ENCODE results near the gene CCP110.

DNA sequence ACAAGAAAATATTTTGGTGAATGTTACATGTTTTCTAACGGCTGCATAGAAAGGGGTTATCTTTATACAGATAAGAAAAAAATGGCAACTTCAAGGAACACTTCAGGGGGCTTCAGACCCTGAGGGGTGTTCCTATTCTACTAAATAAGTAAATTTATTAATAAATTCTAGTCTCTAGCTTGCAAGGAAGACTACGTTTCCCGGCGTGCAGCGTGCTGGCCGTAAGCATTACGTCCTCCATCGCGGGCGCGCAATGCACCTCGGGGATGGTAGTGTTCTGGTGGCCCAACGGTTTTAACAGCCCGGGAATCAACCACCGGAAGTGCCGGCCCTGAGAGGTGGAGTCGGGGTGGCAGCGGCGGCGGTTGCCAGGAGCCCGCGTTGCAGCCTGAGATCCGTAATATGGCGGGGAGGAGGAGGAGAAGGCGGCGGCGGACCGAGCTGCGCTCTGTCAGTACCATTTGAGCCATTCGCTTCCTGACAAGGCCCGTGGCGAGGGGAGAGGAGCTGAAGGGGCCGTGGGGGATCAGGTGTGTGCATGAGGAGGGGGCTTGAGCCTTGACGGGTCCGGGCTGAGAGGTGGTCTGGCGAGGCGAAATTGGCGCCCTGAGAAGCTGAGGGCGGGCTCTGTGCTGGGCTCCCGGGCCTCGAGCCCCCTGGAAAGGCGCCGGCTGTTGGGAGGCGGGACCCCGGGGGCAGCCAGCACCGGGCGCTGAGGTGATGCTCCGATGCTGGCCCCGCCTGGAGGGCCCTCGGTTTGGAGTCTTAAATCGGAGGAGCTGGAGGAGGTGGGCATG, at the start of gene CCP110:
- TF ChIP-seq POLR2AphosphoS5 (IDR thresholded peaks at IDR 0.05; ENCODE audit: low read depth) = peak; percentile 55; the same call in 1 of the 2 replicates
- TF ChIP-seq ZNF114 (CRISPR knock-in tag; IDR thresholded peaks at IDR 0.05) = no peak
- TF ChIP-seq, protein P1, sequence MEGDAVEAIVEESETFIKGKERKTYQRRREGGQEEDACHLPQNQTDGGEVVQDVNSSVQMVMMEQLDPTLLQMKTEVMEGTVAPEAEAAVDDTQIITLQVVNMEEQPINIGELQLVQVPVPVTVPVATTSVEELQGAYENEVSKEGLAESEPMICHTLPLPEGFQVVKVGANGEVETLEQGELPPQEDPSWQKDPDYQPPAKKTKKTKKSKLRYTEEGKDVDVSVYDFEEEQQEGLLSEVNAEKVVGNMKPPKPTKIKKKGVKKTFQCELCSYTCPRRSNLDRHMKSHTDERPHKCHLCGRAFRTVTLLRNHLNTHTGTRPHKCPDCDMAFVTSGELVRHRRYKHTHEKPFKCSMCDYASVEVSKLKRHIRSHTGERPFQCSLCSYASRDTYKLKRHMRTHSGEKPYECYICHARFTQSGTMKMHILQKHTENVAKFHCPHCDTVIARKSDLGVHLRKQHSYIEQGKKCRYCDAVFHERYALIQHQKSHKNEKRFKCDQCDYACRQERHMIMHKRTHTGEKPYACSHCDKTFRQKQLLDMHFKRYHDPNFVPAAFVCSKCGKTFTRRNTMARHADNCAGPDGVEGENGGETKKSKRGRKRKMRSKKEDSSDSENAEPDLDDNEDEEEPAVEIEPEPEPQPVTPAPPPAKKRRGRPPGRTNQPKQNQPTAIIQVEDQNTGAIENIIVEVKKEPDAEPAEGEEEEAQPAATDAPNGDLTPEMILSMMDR (conservative IDR thresholded peaks at IDR 0.05; ENCODE audit: low read depth in 2 of 2) = no peak
- TF ChIP-seq NANOG (IDR thresholded peaks at IDR 0.05; ENCODE audit: borderline replicate concordance) = no peak
- TF ChIP-seq EZH2 (IDR thresholded peaks at IDR 0.05; ENCODE audit: low read depth, unreplicated experiment) = no peak
- TF ChIP-seq JUNB (IDR thresholded peaks at IDR 0.05; ENCODE audit: unreplicated experiment) = no peak
- TF ChIP-seq, protein P2, sequence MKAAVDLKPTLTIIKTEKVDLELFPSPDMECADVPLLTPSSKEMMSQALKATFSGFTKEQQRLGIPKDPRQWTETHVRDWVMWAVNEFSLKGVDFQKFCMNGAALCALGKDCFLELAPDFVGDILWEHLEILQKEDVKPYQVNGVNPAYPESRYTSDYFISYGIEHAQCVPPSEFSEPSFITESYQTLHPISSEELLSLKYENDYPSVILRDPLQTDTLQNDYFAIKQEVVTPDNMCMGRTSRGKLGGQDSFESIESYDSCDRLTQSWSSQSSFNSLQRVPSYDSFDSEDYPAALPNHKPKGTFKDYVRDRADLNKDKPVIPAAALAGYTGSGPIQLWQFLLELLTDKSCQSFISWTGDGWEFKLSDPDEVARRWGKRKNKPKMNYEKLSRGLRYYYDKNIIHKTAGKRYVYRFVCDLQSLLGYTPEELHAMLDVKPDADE (IDR thresholded peaks at IDR 0.05) = peak; percentile 99
- TF ChIP-seq EZH2phosphoT487 (IDR thresholded peaks at IDR 0.05; ENCODE audit: unreplicated experiment) = no peak
- TF ChIP-seq REST (IDR thresholded peaks at IDR 0.05; ENCODE audit: unreplicated experiment) = no peak

Measured in GM23338 (cell line).